GM19193 (cell line): Measurements from ENCODE around the gene LY6G6D.

Experiments used
- POLR2A ChIP-seq: IDR thresholded peaks from 4 replicates; pipeline ENCODE4 v1.6.1; 2011; ENCODE audit not compliant: insufficient read depth, insufficient read length; ENCODE audit errors: extremely low read depth

The LY6G6D gene

GRCh38 chr6:31758281-31758680 lies 43.1 kb downstream of the LY6G6D start:
- no peak for TF ChIP-seq POLR2A

DNA sequence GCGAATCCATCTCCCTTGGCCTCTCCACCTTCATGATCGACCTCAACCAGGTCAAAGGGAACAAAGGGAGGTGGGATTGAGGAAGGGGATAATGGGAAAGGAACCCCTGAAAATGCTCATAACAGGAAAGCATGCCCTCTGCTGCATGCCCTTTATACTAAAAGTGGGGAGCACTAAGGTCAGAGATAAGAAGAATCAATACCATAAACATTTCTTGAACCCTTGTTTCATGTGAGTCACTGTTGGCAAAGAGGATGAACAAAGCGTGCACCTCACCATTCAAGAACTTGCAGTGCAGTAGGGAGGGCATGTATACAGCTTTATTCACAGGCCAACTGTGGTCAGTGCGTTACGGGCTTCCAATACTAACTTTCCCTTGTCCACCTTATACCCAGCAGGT lies 45.6 kb downstream of the LY6G6D start:
- TF ChIP-seq POLR2A: no peak

DNA sequence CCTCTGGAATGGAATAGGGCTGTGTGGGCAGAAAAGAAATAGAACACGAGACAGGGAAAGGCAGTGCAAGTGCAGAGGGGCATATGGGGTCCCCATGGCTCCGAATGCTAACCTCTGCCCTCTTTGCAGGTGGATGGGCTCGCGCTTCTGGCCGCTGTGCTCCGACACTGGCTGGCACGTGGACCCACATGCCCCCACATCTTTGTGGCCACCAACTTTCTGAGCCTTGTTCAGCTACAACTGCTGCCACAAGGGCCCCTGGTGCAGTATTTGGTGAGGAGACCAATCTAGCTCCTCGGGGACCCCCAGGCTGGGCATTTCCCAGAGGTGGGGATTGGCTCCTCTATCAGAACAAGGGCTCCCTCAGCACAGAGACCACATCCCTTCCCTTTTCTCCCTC lies 46.2 kb downstream of the LY6G6D start:
- no peak for TF ChIP-seq POLR2A

- no peak for TF ChIP-seq POLR2A
Observed at GRCh38 chr6:31762356-31762755, 47.2 kb downstream of the LY6G6D start, which contains the start of gene SAPCD1. SAPCD1 (plus strand) TSS chr6:31762656; CDS start chr6:31763055, 399 bp downstream.

GRCh38 chr6:31762878-31763618 lies 47.9 kb downstream of the LY6G6D start:
- no peak for TF ChIP-seq POLR2A

GRCh38 chr6:31763619-31763940 lies 48.4 kb downstream of the LY6G6D start:
- TF ChIP-seq POLR2A: no peak

- no peak for TF ChIP-seq POLR2A
Observed at GRCh38 chr6:31764198-31764597, 49.0 kb downstream of the LY6G6D start.

DNA sequence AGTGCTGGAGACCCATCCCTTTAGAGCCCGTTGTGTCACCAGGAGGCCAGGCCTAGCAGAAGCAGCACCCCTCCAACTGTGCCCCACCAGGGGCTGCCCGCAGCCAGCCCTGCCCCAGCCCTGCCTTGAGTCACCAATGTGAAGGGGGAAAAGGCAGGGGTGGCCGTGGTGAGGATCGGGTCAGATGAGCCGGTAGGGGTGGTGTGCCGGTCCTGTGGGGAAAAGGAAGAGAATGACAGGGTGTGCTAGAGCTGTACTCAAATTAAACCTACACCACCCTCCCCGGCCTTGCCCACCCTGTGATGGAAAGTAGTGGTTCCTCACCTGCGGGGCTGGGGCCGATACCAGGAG lies 50.4 kb downstream of the LY6G6D start:
- peak; percentile 21 for TF ChIP-seq POLR2A

- TF ChIP-seq POLR2A: peak; percentile 16
Observed at GRCh38 chr6:31765910-31766794, 51.0 kb downstream of the LY6G6D start.

DNA sequence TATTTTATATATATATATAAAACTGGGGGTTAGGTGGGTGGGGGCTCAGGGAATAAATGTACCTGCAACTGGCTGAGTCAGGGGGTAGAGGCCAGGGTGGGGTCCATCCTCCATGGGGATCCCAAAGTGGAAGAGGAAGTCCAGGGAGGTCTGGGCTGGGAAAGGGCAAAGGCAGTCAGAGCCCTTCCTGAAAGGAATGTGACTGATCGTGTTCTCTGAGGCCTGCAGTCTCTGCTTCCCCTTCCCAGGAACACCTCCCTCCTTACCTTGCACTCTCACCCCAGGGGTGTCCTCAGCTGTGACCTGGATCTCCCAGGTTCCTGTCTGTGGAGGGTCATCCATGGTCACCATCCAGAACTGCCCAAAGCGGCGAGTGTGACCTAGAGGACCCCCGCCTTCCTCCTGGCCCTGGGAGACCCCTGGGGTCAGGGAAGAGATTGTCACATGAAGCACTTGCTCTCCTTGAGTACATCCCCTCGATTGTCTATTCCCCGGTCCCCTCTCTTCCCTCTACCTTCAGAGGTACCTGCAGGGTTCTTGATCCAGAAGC lies 52.0 kb downstream of the LY6G6D start:
- no peak for TF ChIP-seq POLR2A
